IMR-90 (cell line): ENCODE data around the gene TSSC4. TPM values are rescaled to one million over a fixed set of nuclear protein-coding genes. Genes with fewer than 3 reads are reported as not detected.

Experiments used
- ATAC-seq: fragments of 200-7000 bp; cut with Tn5 transposase; 2 replicates; pipeline ENCODE4 v1.9.1; 2020; ENCODE audit warnings: low read depth, mild to moderate bottlenecking, moderate library complexity
- BruUV-seq: library from RNA; stranded (reverse); fragments of 400-500 nt; replicated peaks from 2 replicates; lab custom pipeline; 2021; lab: Mats Ljungman, UMichigan
- CTCF ChIA-PET: fragments of 300-600 bp; formaldehyde crosslinking; extraction: SDS; loops from one replicate; lab custom pipeline; 2021; ENCODE audit warnings: antibody characterized with exemption; lab: Yijun Ruan, JAX
- POLR2A ChIA-PET: fragments of 300-600 bp; sonication (Branson Sonifier 250); formaldehyde crosslinking; loops from one replicate; lab custom pipeline; 2022; ENCODE audit warnings: antibody characterized with exemption; ENCODE audit not compliant: unreplicated experiment; lab: Charles Lee
- DNase-seq: peaks from one replicate; pipeline ENCODE4 v3.0.0; 2013
- H2AFZ ChIP-seq: replicated peaks from 2 replicates; pipeline ENCODE3; 2013; ENCODE audit warnings: low read length, mild to moderate bottlenecking; ENCODE audit not compliant: poor library complexity
- H2AK5ac ChIP-seq: 2 replicates; pipeline ENCODE4 v1.6.1; 2013; ENCODE audit warnings: low read depth, low read length, inconsistent platforms
- H2AK9ac ChIP-seq: replicated peaks from 2 replicates; pipeline ENCODE3; 2013; ENCODE audit warnings: mild to moderate bottlenecking, low read depth, low read length, moderate library complexity; ENCODE audit not compliant: poor library complexity
- H2BK120ac ChIP-seq: 2 replicates; pipeline ENCODE4 v1.6.1; 2013; ENCODE audit warnings: low read depth, low read length, inconsistent platforms
- H2BK15ac ChIP-seq: 3 replicates; pipeline ENCODE4 v1.6.1; 2013; ENCODE audit warnings: low read depth, low read length, inconsistent platforms
- H2BK20ac ChIP-seq: 2 replicates; pipeline ENCODE4 v1.6.1; 2013; ENCODE audit warnings: low read depth, mild to moderate bottlenecking, inconsistent platforms, low read length, moderate library complexity
- H2BK5ac ChIP-seq: 2 replicates; pipeline ENCODE4 v1.6.1; 2013; ENCODE audit warnings: mild to moderate bottlenecking, low read depth, low read length, inconsistent platforms; ENCODE audit not compliant: poor library complexity, severe bottlenecking
- H3K14ac ChIP-seq: replicated peaks from 2 replicates; pipeline ENCODE4 v1.6.1; 2013; ENCODE audit warnings: low read depth, low read length, inconsistent platforms
- H3K18ac ChIP-seq: 2 replicates; pipeline ENCODE4 v1.6.1; 2013; ENCODE audit warnings: low read depth, low read length, control low read depth
- H3K23ac ChIP-seq: 2 replicates; pipeline ENCODE4 v1.6.1; 2013; ENCODE audit warnings: low read depth, low read length, inconsistent platforms
- H3K27ac ChIP-seq: 2 replicates; pipeline ENCODE4 v1.5.1; 2013; ENCODE audit warnings: mild to moderate bottlenecking, control low read depth, low read length; ENCODE audit not compliant: insufficient read depth
- H3K27me3 ChIP-seq: 2 replicates; pipeline ENCODE4 v1.6.1; 2013; ENCODE audit warnings: low read length; ENCODE audit not compliant: control insufficient read depth, insufficient read depth
- H3K36me3 ChIP-seq: 2 replicates; pipeline ENCODE4 v1.6.1; 2013; ENCODE audit warnings: low read length, mixed read lengths; ENCODE audit not compliant: control insufficient read depth, insufficient read depth
- H3K4ac ChIP-seq: 2 replicates; pipeline ENCODE4 v1.6.1; 2013; ENCODE audit warnings: low read depth, low read length, inconsistent platforms
- H3K4me1 ChIP-seq: 2 replicates; pipeline ENCODE4 v1.6.1; 2013; ENCODE audit warnings: low read length, mixed read lengths; ENCODE audit not compliant: control insufficient read depth, insufficient read depth
- H3K4me2 ChIP-seq: 2 replicates; pipeline ENCODE4 v1.6.1; 2013; ENCODE audit warnings: low read depth, mild to moderate bottlenecking, control low read depth, low read length, moderate library complexity
- H3K4me3 ChIP-seq: 2 replicates; pipeline ENCODE4 v1.5.1; 2013; ENCODE audit warnings: low read depth, mild to moderate bottlenecking, control low read depth, low read length, moderate library complexity; ENCODE audit not compliant: insufficient read depth
- H3K56ac ChIP-seq: 2 replicates; pipeline ENCODE4 v1.6.1; 2013; ENCODE audit warnings: low read length, inconsistent platforms; ENCODE audit not compliant: insufficient read depth; ENCODE audit errors: extremely low read depth
- H3K79me1 ChIP-seq, 2 experiments: 2 replicates each; pipeline ENCODE4 v1.6.1; 2013; ENCODE audit warnings: low read length in 2 of 2, inconsistent platforms in 1 of 2, low read depth in 1 of 2
- H3K9ac ChIP-seq: 2 replicates; pipeline ENCODE4 v1.6.1; 2013; ENCODE audit warnings: low read depth, low read length, control low read depth
- H3K9me1 ChIP-seq: 2 replicates; pipeline ENCODE4 v1.6.1; 2013; ENCODE audit warnings: low read length, inconsistent platforms; ENCODE audit not compliant: insufficient read depth
- H3K9me3 ChIP-seq: 2 replicates; pipeline ENCODE4 v1.6.1; 2013; ENCODE audit warnings: low read length; ENCODE audit not compliant: control insufficient read depth, insufficient read depth
- H4K20me1 ChIP-seq: 2 replicates; pipeline ENCODE4 v1.6.1; 2013; ENCODE audit warnings: low read length, inconsistent platforms; ENCODE audit not compliant: insufficient read depth
- H4K5ac ChIP-seq: 2 replicates; pipeline ENCODE4 v1.6.1; 2013; ENCODE audit warnings: mild to moderate bottlenecking, low read depth, low read length, control low read depth
- H4K8ac ChIP-seq, 2 experiments: 2 replicates each; pipeline ENCODE4 v1.6.1; 2013; ENCODE audit warnings: low read depth in 2 of 2, low read length in 2 of 2, control low read depth in 1 of 2, inconsistent platforms in 1 of 2
- H4K91ac ChIP-seq: 2 replicates; pipeline ENCODE4 v1.6.1; 2013; ENCODE audit warnings: low read depth, low read length, inconsistent platforms; ENCODE audit not compliant: insufficient read depth
- CEBPB ChIP-seq: IDR thresholded peaks from 2 replicates; pipeline ENCODE4 v1.6.1; 2012; ENCODE audit warnings: low read depth, low read length, improper control_type of control experiment
- MAFK ChIP-seq: IDR thresholded peaks from 2 replicates; pipeline ENCODE4 v1.6.1; 2012; ENCODE audit warnings: low read depth, low read length, improper control_type of control experiment
- NFE2L2 ChIP-seq: fragments of 150-350 bp; IDR thresholded peaks from 2 replicates; pipeline ENCODE4 v1.6.1; 2016; ENCODE audit warnings: low read depth, mild to moderate bottlenecking, low read length
- RCOR1 ChIP-seq: IDR thresholded peaks from 2 replicates; pipeline ENCODE4 v1.6.1; 2012; ENCODE audit warnings: mild to moderate bottlenecking, low read length, improper control_type of control experiment; ENCODE audit not compliant: insufficient replicate concordance
- USF2 ChIP-seq: fragments of 150-350 bp; IDR thresholded peaks from 2 replicates; pipeline ENCODE4 v1.6.1; 2017; ENCODE audit warnings: mild to moderate bottlenecking, antibody characterized with exemption, low read length, low read depth
- WGBS, 2 experiments: methylation state at CpG; one replicate each; pipeline versions ENCODE4 v1.1.5 to v1.1.7; 2013; ENCODE audit warnings: missing lambda C conversion rate in 2 of 2; ENCODE audit not compliant: insufficient read length in 1 of 2; ENCODE audit errors: extremely low coverage in 2 of 2; 5-methylcytosine and 5-hydroxymethylcytosine counted together
- dilution Hi-C: fragments of 300-500 bp; cut with HindIII; formaldehyde crosslinking; loops from one replicate; pipeline ENCODE4 v1.14.3; 2018; ENCODE audit warnings: low sequenced_read_pairs; ENCODE audit not compliant: unreplicated experiment
- in situ Hi-C: fragments of 300-500 bp; cut with MboI; formaldehyde crosslinking; loops from 3 replicates; pipeline ENCODE4 v1.14.3; 2019; ENCODE audit warnings: low sequenced_read_pairs, inconsistent platforms, mixed read lengths
- intact Hi-C: fragments of 100-400 bp; cut with micrococcal nuclease; formaldehyde crosslinking; loops from 2 replicates; pipeline ENCODE4 v1.10.0; 2022
- polyA plus RNA-seq, 3 experiments: library from polyadenylated mRNA; depleted of rRNA; stranded (reverse); fragments of >200 nt; gene quantifications; 2 replicates each; pipeline ENCODE4 v1.2.3, GENCODE V29; 2012; ENCODE audit warnings: low replicate concordance in 1 of 3
- total RNA-seq: library from RNA; depleted of rRNA; stranded (reverse); fragments of >200 nt; gene quantifications from 2 replicates; pipeline ENCODE4 v1.2.3, GENCODE V29; 2012

The TSSC4 gene
- total and polyA plus RNA-seq, 2 of the 4 experiments (the other 2 are of a cell fraction): 34.9 to 40.0 TPM

- Histone ChIP-seq H3K9me1 (no peaks in the 10 kb centered on the region), H3K9me3 (no peaks in the 10 kb centered on the region), H3K36me3 (no peaks in the 10 kb centered on the region), H3K56ac (no peak overlapping the region), H3K27me3 (peaks cover 11% of the 10 kb centered on the region; the same call in 1 of the 2 replicates), H2AFZ (no peak overlapping the region), H3K9ac (no peak overlapping the region), H3K27ac (no peak overlapping the region), H4K20me1 (no peaks in the 10 kb centered on the region), H4K8ac (no peak overlapping the region), H2BK5ac (no peak overlapping the region), H3K14ac (no peak overlapping the region), H2BK15ac (no peak overlapping the region), H2BK20ac (no peak overlapping the region), H3K4me3 (no peak overlapping the region), H3K18ac (no peak overlapping the region), H4K5ac (no peak overlapping the region), H3K4me2 (no peak overlapping the region), H3K4ac (no peak overlapping the region), H3K23ac (no peak overlapping the region), H3K79me1 (no peaks in the 10 kb centered on the region), H4K91ac (no peak overlapping the region), H2AK9ac (peak overlapping the region; percentile 22), H3K4me1 (no peaks in the 10 kb centered on the region), H2BK120ac (no peak overlapping the region), H2AK5ac (no peak overlapping the region)
- no peak for ATAC-seq
- POLR2A ChIA-PET: no interaction called here
- TF ChIP-seq CEBPB: no peak
- TF ChIP-seq MAFK: no peak
- no peak for TF ChIP-seq RCOR1
- no peak for TF ChIP-seq NFE2L2
- TF ChIP-seq USF2: no peak
- intact Hi-C loops (no loop called here), in situ Hi-C loops (loop anchor here (10.0 kb wide), 1 partner anchor 473 kb away; no protein-coding TSS in a partner anchor), dilution Hi-C loops (no loop called here)
- CTCF ChIA-PET: interaction anchor here (0.6 to 3.3 kb wide), 4 partner anchors 110 to 235 kb away, joined by 3 to 73 read pairs (median 6); no protein-coding TSS in a partner anchor
- no TSS peak for BruUV-seq
- 100% methylated on average over 3 of the region's 19 CpGs; no CpG with 5 or more reads in 1 of the 2 experiments for WGBS, 2 experiments
- DNase-seq: no peak
These were observed 20.9 kb downstream of the TSSC4 start for GRCh38 chr11:2421226-2421994.
